Activated naive CD4-positive, alpha-beta T cell treated with anti-CD3 and anti-CD28 coated beads, Interleukin-2, amount 50 U/mL, for 24 hours (primary cell): ENCODE data around the gene ANKS4B.

Source experiments
- H3K27ac Mint-ChIP-seq: one replicate; pipeline ENCODE4 v1.8.0; 2021; ENCODE audit warnings: mild to moderate bottlenecking, mixed read lengths
- H3K27me3 Mint-ChIP-seq: one replicate; pipeline ENCODE4 v1.8.0; 2021; ENCODE audit warnings: mixed read lengths
- H3K36me3 Mint-ChIP-seq: one replicate; pipeline ENCODE4 v1.8.0; 2021; ENCODE audit warnings: mixed read lengths
- H3K4me1 Mint-ChIP-seq: one replicate; pipeline ENCODE4 v1.8.0; 2021; ENCODE audit warnings: mixed read lengths
- H3K4me3 Mint-ChIP-seq: one replicate; pipeline ENCODE4 v1.8.0; 2021; ENCODE audit warnings: mild to moderate bottlenecking, mixed read lengths
- H3K9me3 Mint-ChIP-seq: one replicate; pipeline ENCODE4 v1.8.0; 2021; ENCODE audit warnings: mixed read lengths

ANKS4B gene

GRCh38 chr16:21300309-21301167, 67.0 kb downstream of the ANKS4B start:
- peaks cover 1% of the 10 kb centered on the region for H3K27me3 Mint-ChIP-seq
- H3K9me3 Mint-ChIP-seq, result no peaks in the 10 kb centered on the region
- H3K4me1 Mint-ChIP-seq, result peaks cover 28% of the 10 kb centered on the region
- no peaks in the 10 kb centered on the region for H3K36me3 Mint-ChIP-seq
- H3K4me3 Mint-ChIP-seq, result peak overlapping the region; percentile 91
- peak overlapping the region; percentile 77 for H3K27ac Mint-ChIP-seq

DNA sequence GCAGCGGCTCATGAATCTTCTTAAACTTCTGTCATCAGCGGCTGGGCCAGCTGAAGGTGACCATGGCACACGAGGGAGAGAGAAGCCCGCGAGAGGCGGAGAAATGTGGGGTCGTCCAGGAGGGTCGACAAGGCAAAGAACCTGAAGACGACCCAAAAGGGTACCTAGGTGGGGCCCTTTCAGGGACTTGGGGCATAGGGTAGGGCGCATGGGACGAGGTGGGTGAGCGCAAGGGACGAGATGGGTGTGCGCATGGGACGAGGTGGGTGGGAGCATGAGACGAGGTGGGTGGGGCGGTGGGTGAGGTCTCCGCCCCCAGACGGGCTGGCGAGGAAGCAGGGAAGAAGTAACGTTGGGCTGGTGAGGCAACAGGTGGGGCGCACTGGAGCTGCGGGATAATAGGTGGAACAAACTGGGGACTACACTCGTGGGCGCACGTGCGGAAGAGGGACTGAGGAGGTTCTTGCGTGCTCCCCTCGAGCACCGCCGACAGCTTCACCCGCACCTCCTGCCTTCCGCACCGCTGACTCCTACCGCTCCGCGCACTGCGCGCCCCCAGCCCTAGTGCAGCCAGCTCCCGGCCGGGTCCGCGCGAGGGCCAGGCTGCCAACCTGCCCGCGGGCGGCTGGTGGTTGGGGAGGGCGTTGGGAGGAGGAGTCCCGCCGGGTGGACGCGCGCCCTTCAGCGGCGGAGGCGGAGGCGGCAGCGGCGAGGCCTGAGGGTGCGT, 67.8 kb downstream of the ANKS4B start:
- Mint-ChIP-seq H3K27me3 (peaks cover 3% of the 10 kb centered on the region), H3K4me3 (peak overlapping the region; percentile 91), H3K27ac (peak overlapping the region; percentile 80), H3K36me3 (no peaks in the 10 kb centered on the region), H3K4me1 (peaks cover 28% of the 10 kb centered on the region), H3K9me3 (no peaks in the 10 kb centered on the region)

- Mint-ChIP-seq H3K36me3 (no peaks in the 10 kb centered on the region), H3K4me3 (peak overlapping the region; percentile 91), H3K9me3 (no peaks in the 10 kb centered on the region), H3K27ac (no peak overlapping the region), H3K27me3 (peaks cover 3% of the 10 kb centered on the region), H3K4me1 (peaks cover 28% of the 10 kb centered on the region)
Measured at GRCh38 chr16:21301895-21302291, 68.4 kb downstream of the ANKS4B start.

- Mint-ChIP-seq H3K4me1 (peaks cover 28% of the 10 kb centered on the region), H3K27me3 (peaks cover 3% of the 10 kb centered on the region), H3K9me3 (no peaks in the 10 kb centered on the region), H3K36me3 (no peaks in the 10 kb centered on the region), H3K4me3 (peak overlapping the region; percentile 91), H3K27ac (no peak overlapping the region)
Measured at GRCh38 chr16:21302454-21302853, 69.0 kb downstream of the ANKS4B start.

DNA sequence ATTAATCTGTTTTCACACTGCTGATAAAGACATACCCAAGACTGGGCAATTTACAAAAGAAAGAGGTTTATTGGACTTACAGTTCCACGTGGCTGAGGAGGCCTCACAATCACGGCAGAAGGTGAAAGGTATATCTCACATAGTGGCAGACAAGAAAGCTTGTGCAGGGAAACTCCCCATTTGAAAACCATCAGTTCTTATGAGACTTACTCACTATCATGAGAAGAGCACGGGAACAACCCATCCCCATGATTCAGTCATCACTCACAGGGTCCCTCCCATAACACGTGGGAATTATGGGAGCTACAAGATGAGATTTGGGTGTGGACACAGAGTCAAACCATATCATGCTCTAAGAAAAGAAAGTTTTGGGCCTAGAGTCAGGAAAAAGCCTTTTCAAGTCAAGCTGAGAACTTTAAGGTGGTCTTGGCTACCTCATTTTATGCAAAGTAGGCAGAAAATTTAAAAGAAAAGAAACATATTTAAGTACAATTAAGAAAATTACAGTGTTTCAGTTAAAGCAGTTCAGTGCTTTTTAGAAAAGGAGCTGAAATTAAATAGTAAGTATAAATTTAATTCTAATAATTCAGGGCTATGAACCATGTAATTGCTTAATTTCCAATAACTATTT, 69.5 kb downstream of the ANKS4B start:
- H3K27me3 Mint-ChIP-seq, result peaks cover 3% of the 10 kb centered on the region
- H3K27ac Mint-ChIP-seq, result no peak overlapping the region
- H3K36me3 Mint-ChIP-seq, result no peaks in the 10 kb centered on the region
- no peaks in the 10 kb centered on the region for H3K9me3 Mint-ChIP-seq
- H3K4me1 Mint-ChIP-seq, result peaks cover 28% of the 10 kb centered on the region
- H3K4me3 Mint-ChIP-seq, result no peak overlapping the region
